Central memory CD8-positive, alpha-beta T cell (primary cell): ENCODE results near the gene EFEMP2.

Source experiments
- ATAC-seq: fragments of 150-1000 bp; cut with Tn5 transposase; replicated peaks from 2 replicates; pipeline ENCODE4 v1.10.0; 2022; ENCODE audit warnings: mild to moderate bottlenecking, moderate FRiP score, moderate number of reproducible peaks; ENCODE audit not compliant: poor library complexity, severe bottlenecking; ENCODE audit errors: extremely low read depth
- DNase-seq, 2 donors: peaks; one replicate each; pipeline ENCODE4 v3.0.0; 2021; ENCODE audit warnings: low spot score in 2 of 2
- H3K27ac Mint-ChIP-seq: one replicate; pipeline ENCODE4 v1.8.0; 2022; ENCODE audit warnings: low read depth, mild to moderate bottlenecking, moderate library complexity, mixed read lengths
- H3K27me3 Mint-ChIP-seq: one replicate; pipeline ENCODE4 v1.8.0; 2022; ENCODE audit warnings: mixed read lengths
- H3K36me3 Mint-ChIP-seq: one replicate; pipeline ENCODE4 v1.8.0; 2022; ENCODE audit warnings: mild to moderate bottlenecking, moderate library complexity, mixed read lengths; ENCODE audit not compliant: insufficient read depth
- H3K4me1 Mint-ChIP-seq: one replicate; pipeline ENCODE4 v1.8.0; 2022; ENCODE audit warnings: mixed read lengths
- H3K4me3 Mint-ChIP-seq: one replicate; pipeline ENCODE4 v1.8.0; 2022; ENCODE audit warnings: mild to moderate bottlenecking, moderate library complexity, mixed read lengths
- H3K9me3 Mint-ChIP-seq: one replicate; pipeline ENCODE4 v1.8.0; 2022; ENCODE audit warnings: mixed read lengths

The EFEMP2 gene

GRCh38 chr11:65886826-65887722 is 14.5 kb upstream of the EFEMP2 start:
- ATAC-seq = no peak

GRCh38 chr11:65885808-65886536 is 13.4 kb upstream of the EFEMP2 start:
- peaks cover 28% of the 10 kb centered on the region for H3K36me3 Mint-ChIP-seq
- DNase-seq = no peak
- H3K4me1 Mint-ChIP-seq = peaks cover 63% of the 10 kb centered on the region
- no peaks in the 10 kb centered on the region for H3K9me3 Mint-ChIP-seq
- peak overlapping the region; percentile 84 for H3K4me3 Mint-ChIP-seq
- no peaks in the 10 kb centered on the region for H3K27me3 Mint-ChIP-seq
- no peak overlapping the region for H3K27ac Mint-ChIP-seq
- ATAC-seq = no peak

More at GRCh38 chr11:65886826-65887722, 14.5 kb upstream of the EFEMP2 start:
- no peak overlapping the region for H3K27ac Mint-ChIP-seq
- peaks cover 55% of the 10 kb centered on the region for H3K4me1 Mint-ChIP-seq
- no peak for DNase-seq
- H3K27me3 Mint-ChIP-seq = no peaks in the 10 kb centered on the region
- H3K4me3 Mint-ChIP-seq = peak overlapping the region; percentile 84
- no peaks in the 10 kb centered on the region for H3K9me3 Mint-ChIP-seq
- H3K36me3 Mint-ChIP-seq = peaks cover 28% of the 10 kb centered on the region

- Mint-ChIP-seq H3K4me1 (peaks cover 68% of the 10 kb centered on the region), H3K27ac (no peak overlapping the region), H3K9me3 (no peaks in the 10 kb centered on the region), H3K4me3 (no peak overlapping the region), H3K27me3 (no peaks in the 10 kb centered on the region), H3K36me3 (peaks cover 25% of the 10 kb centered on the region)
- no peak for DNase-seq
- ATAC-seq = no peak
These were observed 12.6 kb upstream of the EFEMP2 start for GRCh38 chr11:65885231-65885630.

GRCh38 chr11:65884716-65885092 is 12.1 kb upstream of the EFEMP2 start:
- H3K27ac Mint-ChIP-seq = peak overlapping the region; percentile 41
- peaks cover 68% of the 10 kb centered on the region for H3K4me1 Mint-ChIP-seq
- peak; percentile 21 for ATAC-seq
- H3K4me3 Mint-ChIP-seq = no peak overlapping the region
- no peaks in the 10 kb centered on the region for H3K27me3 Mint-ChIP-seq
- H3K9me3 Mint-ChIP-seq = no peaks in the 10 kb centered on the region
- peak; percentile 66 to 73 for DNase-seq
- peaks cover 22% of the 10 kb centered on the region for H3K36me3 Mint-ChIP-seq

- H3K27ac Mint-ChIP-seq = peak overlapping the region; percentile 41
- DNase-seq (no peak), ATAC-seq (no peak)
- no peaks in the 10 kb centered on the region for H3K27me3 Mint-ChIP-seq
- peaks cover 22% of the 10 kb centered on the region for H3K36me3 Mint-ChIP-seq
- H3K9me3 Mint-ChIP-seq = no peaks in the 10 kb centered on the region
- no peak overlapping the region for H3K4me3 Mint-ChIP-seq
- peaks cover 68% of the 10 kb centered on the region for H3K4me1 Mint-ChIP-seq
These were observed 11.5 kb upstream of the EFEMP2 start for GRCh38 chr11:65883786-65884715.

GRCh38 chr11:65883058-65883761 is 10.6 kb upstream of the EFEMP2 start:
- no peak overlapping the region for H3K27ac Mint-ChIP-seq
- H3K4me1 Mint-ChIP-seq = peaks cover 68% of the 10 kb centered on the region
- no peaks in the 10 kb centered on the region for H3K9me3 Mint-ChIP-seq
- no peak overlapping the region for H3K4me3 Mint-ChIP-seq
- H3K27me3 Mint-ChIP-seq = no peaks in the 10 kb centered on the region
- H3K36me3 Mint-ChIP-seq = peaks cover 16% of the 10 kb centered on the region
- DNase-seq (no peak), ATAC-seq (no peak)

- Mint-ChIP-seq H3K9me3 (no peaks in the 10 kb centered on the region), H3K4me3 (peak overlapping the region; percentile 81), H3K27ac (peak overlapping the region; percentile 91), H3K27me3 (no peaks in the 10 kb centered on the region), H3K36me3 (peaks cover 11% of the 10 kb centered on the region), H3K4me1 (peaks cover 67% of the 10 kb centered on the region)
- ATAC-seq (no peak), DNase-seq (no peak)
These were observed 9.8 kb upstream of the EFEMP2 start for GRCh38 chr11:65882120-65883057.

GRCh38 chr11:65880844-65881421 is 8.3 kb upstream of the EFEMP2 start:
- H3K4me3 Mint-ChIP-seq = peak overlapping the region; percentile 81
- peaks cover 11% of the 10 kb centered on the region for H3K36me3 Mint-ChIP-seq
- no peaks in the 10 kb centered on the region for H3K9me3 Mint-ChIP-seq
- peak overlapping the region; percentile 91 for H3K27ac Mint-ChIP-seq
- ATAC-seq (no peak), DNase-seq (no peak)
- no peaks in the 10 kb centered on the region for H3K27me3 Mint-ChIP-seq
- H3K4me1 Mint-ChIP-seq = peaks cover 60% of the 10 kb centered on the region

- peak overlapping the region; percentile 91 for H3K27ac Mint-ChIP-seq
- no peak for ATAC-seq
These were observed 7.4 kb upstream of the EFEMP2 start for GRCh38 chr11:65880027-65880426.

GRCh38 chr11:65879617-65880016 is 7.0 kb upstream of the EFEMP2 start, which contains the start of gene CTSW:
TSS of gene CTSW (plus strand) at chr11:65879837. CDS start at chr11:65879855, 18 bp downstream.
- Mint-ChIP-seq H3K27me3 (no peaks in the 10 kb centered on the region), H3K9me3 (no peaks in the 10 kb centered on the region), H3K27ac (peak within 1 kb of the TSS; percentile 91), H3K36me3 (peaks cover 7% of the 10 kb centered on the region), H3K4me3 (peak within 1 kb of the TSS; percentile 81), H3K4me1 (peaks cover 51% of the 10 kb centered on the region)
- no peak for DNase-seq
- ATAC-seq = peak; percentile 70

More at GRCh38 chr11:65880027-65880426, 7.4 kb upstream of the EFEMP2 start:
- Mint-ChIP-seq H3K9me3 (no peaks in the 10 kb centered on the region), H3K36me3 (peaks cover 10% of the 10 kb centered on the region), H3K27me3 (no peaks in the 10 kb centered on the region), H3K4me3 (peak overlapping the region; percentile 81), H3K4me1 (peaks cover 55% of the 10 kb centered on the region)
- no peak for DNase-seq
